Breast epithelium (tissue), 3 donors: Measurements from ENCODE around the gene NCKAP5.

Experiments used
- POLR2A ChIP-seq: fragments of 450-650 bp; IDR thresholded peaks from one replicate; pipeline ENCODE4 v1.6.1; 2016; ENCODE audit warnings: antibody characterized with exemption, mild to moderate bottlenecking, moderate library complexity
- TF ChIP-seq, protein P1 (sequence below), 3 donors: fragments of 450-650 bp; IDR thresholded peaks; one replicate each; pipeline ENCODE4 v1.5.1; 2016 to 2017; ENCODE audit warnings: antibody characterized with exemption in 3 of 3, mild to moderate bottlenecking in 3 of 3, moderate library complexity in 3 of 3

DNA sequence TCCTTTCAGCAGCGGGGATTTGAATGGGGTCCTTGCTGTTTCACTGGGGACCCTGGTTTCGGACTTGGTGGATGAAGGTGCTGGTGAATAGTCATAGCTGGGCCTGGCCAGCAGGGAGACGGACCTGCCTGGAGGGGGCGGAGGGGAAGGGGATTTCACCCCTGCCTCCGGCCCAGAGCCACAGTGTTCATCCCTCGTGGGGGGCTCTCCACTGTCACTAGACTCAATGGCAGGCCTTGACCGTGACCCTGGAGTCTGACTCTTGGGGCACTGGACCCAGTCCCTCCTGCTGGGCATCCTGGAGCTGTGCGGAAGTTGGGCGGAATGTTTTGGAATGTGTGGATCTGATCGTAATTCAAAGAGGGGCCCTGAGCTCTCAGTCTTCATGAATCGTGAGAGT is 784.4 kb downstream of the NCKAP5 start:
- no peak for TF ChIP-seq POLR2A
- TF ChIP-seq, protein P1, sequence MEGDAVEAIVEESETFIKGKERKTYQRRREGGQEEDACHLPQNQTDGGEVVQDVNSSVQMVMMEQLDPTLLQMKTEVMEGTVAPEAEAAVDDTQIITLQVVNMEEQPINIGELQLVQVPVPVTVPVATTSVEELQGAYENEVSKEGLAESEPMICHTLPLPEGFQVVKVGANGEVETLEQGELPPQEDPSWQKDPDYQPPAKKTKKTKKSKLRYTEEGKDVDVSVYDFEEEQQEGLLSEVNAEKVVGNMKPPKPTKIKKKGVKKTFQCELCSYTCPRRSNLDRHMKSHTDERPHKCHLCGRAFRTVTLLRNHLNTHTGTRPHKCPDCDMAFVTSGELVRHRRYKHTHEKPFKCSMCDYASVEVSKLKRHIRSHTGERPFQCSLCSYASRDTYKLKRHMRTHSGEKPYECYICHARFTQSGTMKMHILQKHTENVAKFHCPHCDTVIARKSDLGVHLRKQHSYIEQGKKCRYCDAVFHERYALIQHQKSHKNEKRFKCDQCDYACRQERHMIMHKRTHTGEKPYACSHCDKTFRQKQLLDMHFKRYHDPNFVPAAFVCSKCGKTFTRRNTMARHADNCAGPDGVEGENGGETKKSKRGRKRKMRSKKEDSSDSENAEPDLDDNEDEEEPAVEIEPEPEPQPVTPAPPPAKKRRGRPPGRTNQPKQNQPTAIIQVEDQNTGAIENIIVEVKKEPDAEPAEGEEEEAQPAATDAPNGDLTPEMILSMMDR (IDR thresholded peaks at IDR 0.05) = no peak
